GM19324 (cell line): ENCODE measurements around the gene ZNRF2.
"Not testable (repeated sequence)": the region's sequence is repeated elsewhere in the genome, so short reads cannot be mapped to it uniquely, and the experiment has no call there.

Source experiments
- ATAC-seq: cut with Tn5 transposase; IDR thresholded peaks from one replicate; pipeline ENCODE4 v1.9.1; 2021; ENCODE audit warnings: mild to moderate bottlenecking, moderate library complexity; ENCODE audit not compliant: unreplicated experiment, low FRiP score

Gene ZNRF2

DNA sequence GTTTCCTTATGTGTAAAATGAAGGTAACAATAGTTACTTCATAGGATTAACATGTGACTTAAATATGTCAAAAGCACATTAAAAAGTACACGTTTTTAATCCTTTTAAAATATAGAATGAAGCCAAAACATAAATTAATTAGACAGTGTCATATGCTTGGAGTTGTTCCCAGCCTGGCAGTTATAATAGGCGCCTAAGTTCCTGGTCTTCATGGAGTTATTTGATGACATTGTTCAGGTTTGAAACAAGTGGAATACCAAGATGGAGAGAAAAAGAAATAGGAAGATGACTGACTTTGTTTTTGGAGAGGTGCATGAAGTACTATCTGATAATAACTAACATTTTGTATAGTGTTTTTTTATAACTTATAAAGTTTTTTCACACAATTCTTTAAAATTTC lies 67.3 kb downstream of the ZNRF2 start:
- no peak for ATAC-seq

DNA sequence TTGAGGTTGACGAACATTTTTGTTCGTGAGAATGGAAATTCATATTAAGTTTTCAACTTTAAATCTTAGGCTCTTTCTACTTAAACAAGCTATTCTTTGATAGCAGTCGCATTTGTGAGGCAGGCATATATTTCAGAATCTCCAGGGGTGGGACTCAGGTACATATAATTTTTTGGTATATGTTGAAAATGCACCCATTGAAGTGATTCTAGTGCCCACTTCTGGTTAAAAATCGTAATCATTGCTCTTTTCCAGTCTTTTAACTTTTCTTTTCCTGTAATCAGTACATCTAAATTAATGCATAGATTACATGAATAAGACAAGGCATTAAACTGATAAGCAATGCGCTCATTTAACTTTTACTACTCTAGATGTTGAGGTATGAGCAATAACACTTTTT lies 67.8 kb downstream of the ZNRF2 start:
- no peak for ATAC-seq

DNA sequence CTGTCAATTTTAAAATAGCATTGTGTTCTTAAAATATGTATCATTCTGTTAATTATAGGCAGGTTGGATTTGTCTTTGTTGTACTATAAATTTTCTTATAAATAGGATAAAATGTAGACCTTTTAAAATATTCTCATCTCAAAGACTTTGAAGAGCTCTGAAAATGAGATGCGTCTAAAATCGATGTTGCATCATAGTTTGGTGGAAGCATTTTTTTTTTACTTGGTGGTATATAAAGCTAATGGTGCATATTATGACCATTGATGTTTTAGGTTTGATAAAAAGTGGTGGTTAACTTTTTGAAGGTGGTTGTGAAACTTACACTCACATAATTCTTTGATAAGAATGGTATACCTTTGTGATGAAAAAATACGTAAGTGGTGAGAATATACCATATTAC lies 69.1 kb downstream of the ZNRF2 start:
- no peak for ATAC-seq

DNA sequence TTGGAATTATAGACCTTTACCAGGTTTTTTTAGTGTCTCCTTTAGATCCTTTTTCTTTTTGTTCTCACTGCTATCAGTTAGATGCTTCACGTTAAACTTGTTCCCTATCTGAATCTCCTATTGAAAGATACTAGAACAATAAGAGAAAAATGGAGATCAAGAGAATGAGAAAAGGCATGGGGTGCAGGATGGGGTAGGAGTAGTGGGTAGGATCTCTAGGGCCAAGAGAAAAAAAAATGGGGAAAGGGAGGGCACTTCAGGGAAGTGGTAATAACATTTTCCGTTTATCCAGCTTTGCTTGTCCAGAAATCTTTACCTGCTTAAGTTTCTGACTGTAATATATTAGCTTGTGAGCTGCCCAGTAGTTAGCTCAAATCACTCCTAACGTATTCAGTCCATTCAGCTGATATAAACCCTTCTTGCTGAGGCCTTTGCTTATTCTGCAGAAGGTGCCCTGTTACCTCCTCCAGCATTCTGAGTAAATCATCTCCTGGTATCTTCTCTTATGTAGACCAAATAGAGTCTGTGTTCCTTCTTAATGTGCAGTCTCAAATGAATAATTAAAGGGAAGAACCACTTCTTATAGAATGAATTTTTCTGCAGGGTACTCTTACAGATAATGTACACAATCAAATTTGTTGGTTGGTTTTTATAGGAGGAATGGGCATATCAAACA lies 69.7 kb downstream of the ZNRF2 start:
- no peak for ATAC-seq

DNA sequence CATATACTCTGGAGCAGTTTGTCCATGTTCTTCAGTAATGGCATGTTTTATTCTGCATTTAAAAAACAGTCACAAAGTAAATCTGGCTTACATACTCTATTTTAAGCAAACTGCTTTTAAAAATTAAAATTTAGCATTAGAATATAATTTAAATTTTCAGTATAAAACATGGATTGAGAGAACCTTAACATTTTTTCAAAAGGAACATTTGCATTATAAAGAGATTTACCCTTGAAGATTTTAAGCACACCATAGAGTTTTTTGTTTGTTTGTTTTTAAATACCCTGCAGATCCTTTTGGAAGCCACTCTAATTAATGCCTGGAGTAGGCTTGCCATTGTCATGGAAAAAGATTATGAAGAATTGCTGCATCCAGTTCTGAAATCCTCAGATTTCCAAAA lies 70.4 kb downstream of the ZNRF2 start:
- ATAC-seq: no peak

DNA sequence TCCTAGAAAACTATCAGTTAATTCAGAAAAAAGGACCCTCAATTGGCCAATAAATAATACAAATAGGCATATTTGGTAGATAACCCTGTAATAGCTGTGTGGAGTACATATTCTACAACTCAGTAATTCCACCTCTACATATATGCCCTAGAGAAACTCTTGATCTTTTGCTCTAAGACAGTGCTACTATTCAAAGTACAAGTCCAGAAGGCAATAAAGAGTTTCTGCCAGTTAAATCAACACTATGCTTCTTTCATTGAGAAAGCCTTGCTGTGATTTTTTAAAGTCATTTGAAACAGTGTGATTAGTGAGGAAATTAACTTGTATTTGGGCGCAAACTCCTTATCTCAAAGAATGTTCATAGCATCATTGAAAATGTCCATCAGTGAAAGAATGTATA lies 75.6 kb downstream of the ZNRF2 start:
- no peak for ATAC-seq

DNA sequence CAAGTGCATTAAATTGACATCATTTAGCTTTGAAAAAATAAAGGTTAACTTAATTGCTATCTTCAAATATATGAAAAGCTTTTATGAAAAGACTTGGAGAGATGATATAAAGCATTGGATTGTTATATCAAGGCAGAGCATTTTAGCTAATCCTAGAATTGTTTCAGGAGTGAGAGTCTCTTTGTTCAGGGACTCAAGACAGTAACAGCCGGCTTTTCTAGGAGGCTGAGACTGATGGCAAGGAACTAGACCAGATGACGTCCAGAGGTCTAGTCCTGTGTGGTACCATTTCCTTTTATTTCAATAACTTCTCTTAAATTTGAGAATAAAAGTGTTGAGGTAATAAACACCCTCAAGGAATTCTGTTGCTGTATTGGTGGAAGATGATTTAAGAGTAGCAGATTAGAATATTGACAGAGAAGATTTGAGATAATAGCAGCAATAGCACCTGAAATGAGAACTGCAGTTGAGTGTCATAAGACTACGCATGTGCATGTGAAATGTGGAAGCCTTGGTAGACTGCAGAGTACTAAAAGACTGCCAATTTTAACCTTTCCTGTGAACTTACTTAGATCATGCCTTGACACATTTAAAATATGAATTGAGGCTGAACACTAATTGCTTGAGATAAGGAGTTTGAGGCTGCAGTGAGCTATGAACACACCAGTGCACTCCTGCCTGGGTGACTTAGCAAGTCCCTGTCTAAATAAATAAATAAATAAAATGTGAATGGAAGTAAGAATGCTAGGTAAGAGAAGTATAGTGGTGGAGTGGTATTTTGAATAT lies 79.6 kb downstream of the ZNRF2 start:
- no peak for ATAC-seq

DNA sequence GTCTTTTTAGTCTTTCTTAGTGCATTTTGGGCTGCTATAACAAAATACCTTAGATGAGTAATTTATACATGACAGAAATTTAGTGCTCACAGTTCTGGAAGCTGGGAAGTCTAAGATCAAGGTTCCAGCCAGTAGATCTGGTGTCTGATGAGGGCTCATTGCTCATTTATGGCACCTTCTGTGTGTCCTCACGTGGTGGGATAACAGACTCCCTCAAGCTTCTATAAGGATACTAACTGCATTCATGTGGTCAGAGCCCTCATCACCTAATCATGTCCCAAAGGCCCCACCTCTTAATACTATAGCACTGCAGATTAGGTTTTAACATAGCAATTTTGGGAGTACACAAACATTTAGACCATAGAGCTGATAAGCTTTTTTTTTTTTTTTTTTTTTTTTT lies 80.4 kb downstream of the ZNRF2 start:
- ATAC-seq: no peak

DNA sequence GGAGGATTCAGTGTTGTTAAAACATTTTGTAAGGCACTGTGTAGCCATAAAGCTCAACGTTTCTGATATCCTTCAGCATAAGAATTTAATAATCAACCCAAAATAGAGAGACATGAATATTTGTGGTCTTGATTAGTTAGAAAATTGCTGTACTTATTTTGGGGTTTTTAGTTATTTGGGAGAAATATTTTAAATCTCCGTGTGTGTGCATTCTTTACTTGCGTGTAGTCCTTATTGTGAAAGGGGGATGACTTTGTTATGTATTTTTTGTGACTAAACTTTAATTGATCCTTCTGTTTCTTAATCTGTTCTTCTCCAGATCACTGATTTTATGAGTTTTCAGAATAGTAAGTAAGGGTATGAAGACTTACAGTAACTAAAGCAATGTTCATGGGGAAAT lies 81.2 kb downstream of the ZNRF2 start:
- ATAC-seq: no peak

DNA sequence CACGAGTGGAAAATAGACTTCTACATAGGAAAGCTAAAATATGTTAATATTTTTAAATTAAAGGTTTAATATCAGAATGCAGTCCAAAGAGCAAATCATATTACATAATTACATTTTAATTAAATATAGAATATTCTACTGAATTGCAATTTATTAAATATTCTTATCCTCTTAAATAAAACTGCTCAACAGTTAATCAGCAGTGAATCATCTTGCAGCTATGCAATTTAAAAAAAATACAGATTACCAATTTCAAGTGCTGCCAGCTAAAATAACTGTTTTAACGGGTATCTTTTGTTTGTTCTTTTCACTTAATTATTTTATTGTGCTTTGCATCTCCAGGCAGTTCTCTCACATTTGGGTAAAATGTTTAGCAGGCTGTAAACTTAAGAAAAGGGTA lies 82.2 kb downstream of the ZNRF2 start:
- no peak for ATAC-seq

DNA sequence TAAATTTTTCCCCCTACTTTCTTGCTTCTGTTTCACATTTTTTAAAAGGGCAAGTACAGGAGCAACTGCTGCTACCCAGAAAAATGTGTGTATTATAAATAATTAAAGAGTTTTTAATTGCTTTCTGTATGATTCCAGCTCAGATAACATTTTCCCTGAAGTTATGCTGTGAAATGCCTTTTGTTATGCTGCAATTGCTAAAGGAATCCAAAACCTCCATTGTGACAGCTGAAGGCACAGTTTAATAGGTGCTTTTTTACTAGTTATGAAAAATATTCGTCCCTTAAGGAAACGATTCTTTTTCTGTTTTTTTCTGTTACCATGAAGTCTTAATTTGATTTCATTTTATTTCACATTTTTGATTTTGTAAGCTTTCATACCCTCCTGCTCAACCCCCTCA lies 83.2 kb downstream of the ZNRF2 start:
- no peak for ATAC-seq

DNA sequence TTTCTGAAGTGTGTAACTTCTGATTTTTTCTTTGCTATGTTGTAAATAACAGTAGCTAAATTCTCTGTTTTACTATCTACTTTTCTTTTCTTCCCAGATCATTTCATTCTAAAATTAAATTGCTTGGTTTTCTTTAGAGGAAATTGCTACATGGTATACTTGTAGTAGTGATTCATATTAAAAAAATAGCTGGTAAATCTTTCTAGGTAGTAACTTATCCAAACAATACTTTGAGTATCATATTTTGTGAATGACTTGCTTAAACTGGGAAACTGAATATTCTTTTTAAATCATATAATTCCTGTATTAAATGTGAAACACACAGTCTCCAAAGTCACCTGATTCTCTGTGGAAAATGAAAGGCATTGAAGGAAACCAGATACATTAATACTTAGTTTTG lies 85.5 kb downstream of the ZNRF2 start:
- no peak for ATAC-seq

DNA sequence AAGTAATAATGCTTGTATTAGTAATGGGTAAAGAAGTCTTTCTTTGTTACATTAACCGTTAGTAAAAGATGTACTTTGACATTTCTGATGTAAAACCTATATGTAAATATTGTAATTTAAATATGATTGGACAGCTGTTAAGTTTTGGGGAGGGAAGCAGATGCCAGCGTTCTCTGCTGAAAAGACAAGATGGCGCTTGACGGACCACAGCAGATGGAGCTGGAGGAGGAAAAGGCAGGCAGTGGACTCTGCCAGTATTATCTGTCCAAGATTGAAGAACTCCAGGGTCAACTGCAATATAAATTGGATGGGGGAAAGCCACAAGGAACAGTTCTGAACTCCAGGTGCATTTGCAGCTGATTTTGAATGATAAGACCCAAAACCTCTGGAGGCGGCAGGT lies 86.9 kb downstream of the ZNRF2 start:
- ATAC-seq: no peak

DNA sequence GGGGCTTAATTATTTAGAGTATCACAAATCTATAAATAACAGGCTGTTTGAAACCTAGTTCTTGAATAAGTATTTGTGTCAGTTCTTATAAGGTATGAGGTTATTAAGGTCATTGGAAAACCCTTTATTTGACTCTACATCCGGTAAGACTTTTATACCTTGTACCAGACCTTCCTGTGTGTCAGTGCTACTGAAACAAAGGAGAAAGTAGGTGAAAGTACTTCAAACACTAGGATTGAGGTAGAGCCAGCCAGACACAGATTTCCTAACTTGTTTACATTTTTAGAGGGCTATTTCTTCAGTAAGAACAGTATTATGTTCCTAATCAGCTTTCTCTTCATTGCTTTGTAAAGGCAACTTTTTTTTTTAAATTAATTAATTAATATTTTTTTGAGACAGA lies 93.9 kb downstream of the ZNRF2 start:
- no peak for ATAC-seq

DNA sequence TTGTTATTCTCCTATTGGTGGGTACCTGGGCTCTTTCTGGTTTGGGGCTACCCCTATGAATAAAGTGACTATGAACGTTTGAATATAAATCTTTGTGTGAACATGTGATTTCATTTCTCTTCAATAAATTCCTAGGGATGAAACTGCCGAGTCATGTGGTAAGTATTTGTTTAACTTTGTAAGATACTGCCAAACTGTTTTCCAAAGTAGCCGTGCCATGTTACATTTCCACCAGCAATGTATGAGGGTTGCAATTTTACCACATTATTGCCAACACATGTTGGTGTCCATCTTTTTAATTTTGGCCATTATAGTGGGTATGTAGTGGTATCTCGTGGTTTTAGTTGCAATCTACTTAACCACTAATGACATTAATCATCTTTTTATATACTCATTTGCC lies 94.7 kb downstream of the ZNRF2 start:
- ATAC-seq: no peak

DNA sequence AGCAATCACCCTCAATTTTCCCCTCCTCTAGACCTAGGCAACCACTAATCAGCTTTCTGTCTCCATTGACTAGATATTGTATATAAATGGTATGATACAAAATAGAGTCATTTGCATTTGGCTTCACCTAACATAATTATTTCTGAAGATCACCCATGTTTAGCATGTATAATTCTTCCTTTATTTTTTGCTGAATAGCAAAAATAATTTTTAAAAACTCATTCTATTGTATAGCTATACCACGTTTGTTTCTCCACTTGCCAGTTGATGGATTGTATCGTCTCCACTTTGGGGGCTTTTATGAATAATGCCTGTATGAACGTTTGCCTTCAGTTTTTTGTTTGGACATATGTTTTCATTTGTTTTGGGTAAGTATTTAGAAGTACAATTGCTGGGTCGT lies 95.3 kb downstream of the ZNRF2 start:
- ATAC-seq: no peak

DNA sequence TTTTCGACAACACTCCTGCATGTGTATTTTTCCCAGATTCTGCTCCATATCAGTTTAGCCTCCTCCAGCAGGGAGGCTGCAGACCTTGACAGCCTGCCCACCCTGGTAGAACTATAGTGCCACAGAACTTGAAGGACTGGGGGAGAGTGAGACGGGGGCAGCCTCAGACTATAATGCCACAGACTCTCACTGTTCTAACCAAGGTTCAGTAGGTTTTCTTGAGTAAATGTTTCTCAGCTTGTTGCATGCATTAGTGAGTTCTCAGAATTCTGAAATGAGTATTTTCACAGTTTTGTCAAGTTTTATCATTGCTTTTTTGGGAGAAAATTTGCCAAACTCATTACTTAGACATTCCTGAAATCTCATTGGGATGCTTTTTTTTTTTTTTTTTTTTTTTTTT lies 95.9 kb downstream of the ZNRF2 start:
- no peak for ATAC-seq

DNA sequence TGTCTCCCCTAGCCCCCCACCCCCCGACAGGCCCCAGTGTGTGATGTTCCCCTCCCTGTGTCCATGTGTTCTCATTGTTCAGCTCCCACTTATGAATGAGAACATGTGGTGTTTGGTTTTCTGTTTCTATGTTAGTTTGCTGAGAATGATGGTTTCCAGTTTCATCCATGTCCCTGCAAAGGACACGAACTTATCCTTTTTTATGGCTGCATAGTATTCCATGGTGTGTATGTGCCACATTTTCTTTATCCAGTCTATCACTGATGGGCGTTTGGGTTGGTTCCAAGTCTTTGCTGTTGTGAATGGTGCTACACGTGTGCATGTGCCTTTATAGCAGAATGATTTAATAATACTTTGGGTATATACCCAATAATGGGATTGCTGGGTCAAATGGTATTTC lies 96.4 kb downstream of the ZNRF2 start:
- not testable (repeated sequence) for ATAC-seq

DNA sequence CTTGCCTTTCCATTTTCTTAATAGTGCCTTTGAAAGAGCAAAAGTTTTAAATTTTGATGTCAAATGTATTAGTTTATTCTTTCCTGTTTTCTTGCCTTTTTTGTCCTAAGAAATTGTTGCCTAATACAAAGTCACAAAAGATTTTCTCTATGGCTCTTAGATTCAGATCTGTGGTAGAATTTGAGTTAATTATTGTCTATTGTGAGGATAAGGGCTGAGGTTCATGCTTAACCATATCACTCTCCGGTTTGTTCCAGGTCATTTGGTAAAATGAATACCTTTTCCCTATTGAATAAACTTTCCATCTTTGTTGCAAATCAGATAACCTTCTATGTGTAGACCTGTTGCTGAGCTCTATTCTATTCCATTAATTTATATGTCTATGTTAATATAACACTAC lies 98.2 kb downstream of the ZNRF2 start:
- ATAC-seq: no peak

DNA sequence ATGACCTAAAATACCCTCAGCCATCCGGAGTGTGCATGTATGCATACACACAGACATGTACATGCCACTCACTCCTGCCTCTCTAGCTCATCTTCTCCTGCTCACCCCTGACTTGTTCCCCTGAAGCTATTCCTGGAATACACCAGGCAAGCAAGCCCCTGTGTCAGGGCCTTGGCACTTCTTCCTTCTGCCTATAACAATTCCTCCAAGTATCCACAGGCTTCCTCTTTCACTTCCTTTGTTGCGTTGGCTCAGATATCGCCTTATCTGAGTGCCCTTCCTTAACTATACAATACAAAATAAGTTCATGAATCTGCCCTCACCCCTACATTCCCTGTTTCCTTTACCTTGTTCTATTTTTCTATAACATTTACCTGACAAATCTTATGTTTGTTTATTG lies 105.4 kb downstream of the ZNRF2 start:
- no peak for ATAC-seq

DNA sequence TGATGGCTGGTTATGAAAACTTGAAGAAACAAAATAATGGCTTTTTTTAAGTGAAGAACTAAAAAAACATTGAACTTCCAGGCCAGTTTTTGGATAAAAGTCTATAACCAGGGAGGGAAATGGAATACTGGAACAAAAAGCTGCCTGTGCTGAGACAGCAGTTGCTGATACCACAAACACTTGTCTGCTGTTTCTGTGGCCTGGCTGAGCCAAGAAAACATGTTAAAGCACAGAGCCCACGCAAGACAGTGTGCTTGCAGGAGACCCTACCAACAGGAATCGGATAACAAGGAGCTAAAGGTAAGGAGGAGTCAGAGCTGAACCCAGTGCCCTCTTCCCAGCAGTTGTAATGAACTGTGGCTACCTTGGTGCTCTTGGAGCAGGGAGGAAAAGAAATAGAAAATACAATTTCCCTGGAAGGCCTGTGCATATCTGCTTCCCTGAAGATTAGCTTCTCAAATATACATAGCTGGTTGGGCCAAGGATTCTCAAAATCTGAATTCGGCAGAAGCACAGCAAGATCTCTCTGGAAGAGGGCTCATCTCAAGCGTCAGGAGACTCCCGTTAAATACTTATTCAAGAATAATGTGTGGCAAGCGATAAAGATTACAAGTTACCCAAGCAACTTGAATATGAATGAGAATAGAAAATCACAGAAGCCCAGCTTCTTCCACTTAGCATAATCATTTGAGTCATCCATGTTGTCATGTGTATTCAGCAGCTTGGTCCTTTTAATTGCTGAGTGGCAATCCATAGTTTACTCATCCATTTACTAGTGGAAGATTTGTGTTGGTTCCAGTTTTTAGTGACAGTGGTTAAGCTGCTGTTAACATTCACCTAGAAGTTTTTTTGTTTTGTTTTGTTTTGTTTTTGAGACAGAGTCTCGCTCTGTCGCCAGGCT lies 106.6 kb downstream of the ZNRF2 start:
- ATAC-seq: no peak
